ENCODE data around the gene FUOM.

DNA sequence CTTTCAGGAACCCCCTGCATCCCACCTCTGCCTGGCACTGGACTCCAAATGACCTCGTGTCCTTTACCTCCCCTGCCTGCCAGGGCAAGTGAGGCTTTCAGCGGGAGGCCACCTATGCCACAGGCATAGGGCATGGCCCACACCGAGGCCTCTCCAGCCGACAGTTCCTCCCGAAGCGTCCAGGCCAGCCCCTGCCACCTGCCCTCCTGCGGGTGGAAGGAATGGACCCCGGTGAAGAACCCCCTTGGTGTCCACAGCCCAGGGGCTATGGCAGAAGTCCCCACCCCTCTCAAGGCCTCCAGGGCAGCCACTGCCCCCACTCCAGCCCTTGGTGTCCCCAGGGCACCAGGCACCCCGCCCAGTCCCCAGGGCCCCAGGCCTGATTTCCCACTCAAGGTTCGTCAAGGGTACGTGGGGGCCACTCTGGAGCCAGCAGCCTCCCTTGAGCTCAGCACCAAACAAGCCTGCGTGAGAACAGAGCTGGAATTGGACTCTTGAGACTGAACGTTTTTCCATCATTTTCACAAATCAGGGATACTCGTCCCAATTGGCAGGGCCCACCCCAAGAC is 3.1 kb downstream of the FUOM start:
- TF ChIP-seq CTCF (IDR thresholded peaks at IDR 0.05) (no peak), POLR2A (IDR thresholded peaks at IDR 0.05) (no peak)
